ENCODE results near the gene AQP3.

DNA sequence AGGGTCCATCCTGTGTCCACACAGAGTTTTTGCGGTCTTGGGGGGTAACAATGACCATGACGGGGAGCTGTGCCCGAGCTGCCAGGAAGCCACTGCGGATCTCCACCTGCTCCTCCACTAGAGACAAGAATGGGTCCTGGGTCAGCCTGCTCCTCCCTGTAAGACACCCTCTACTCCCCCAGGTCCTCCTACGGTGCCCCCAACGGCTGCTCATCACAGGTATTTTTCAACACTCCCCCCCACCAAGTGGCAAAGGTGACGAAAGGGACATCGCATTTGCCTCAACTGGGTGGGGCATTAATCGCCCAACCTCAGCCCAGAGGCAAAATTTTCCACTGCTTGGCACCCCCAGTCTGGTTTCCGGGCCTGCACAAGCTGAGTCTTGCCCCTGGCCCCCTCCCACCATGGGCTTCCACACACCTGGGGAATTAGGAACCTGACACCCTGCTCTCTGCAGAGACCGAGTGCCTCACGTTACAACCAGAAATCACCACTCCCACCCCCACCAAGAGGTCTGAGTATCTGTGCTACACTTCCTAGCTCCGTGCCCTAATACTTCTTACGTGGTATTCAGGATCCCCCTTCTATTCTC lies 16.7 kb upstream of the AQP3 start:
- TF ChIP-seq, protein P1, sequence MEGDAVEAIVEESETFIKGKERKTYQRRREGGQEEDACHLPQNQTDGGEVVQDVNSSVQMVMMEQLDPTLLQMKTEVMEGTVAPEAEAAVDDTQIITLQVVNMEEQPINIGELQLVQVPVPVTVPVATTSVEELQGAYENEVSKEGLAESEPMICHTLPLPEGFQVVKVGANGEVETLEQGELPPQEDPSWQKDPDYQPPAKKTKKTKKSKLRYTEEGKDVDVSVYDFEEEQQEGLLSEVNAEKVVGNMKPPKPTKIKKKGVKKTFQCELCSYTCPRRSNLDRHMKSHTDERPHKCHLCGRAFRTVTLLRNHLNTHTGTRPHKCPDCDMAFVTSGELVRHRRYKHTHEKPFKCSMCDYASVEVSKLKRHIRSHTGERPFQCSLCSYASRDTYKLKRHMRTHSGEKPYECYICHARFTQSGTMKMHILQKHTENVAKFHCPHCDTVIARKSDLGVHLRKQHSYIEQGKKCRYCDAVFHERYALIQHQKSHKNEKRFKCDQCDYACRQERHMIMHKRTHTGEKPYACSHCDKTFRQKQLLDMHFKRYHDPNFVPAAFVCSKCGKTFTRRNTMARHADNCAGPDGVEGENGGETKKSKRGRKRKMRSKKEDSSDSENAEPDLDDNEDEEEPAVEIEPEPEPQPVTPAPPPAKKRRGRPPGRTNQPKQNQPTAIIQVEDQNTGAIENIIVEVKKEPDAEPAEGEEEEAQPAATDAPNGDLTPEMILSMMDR (IDR thresholded peaks at IDR 0.05): no peak
- TF ChIP-seq POLR2AphosphoS5 (IDR thresholded peaks at IDR 0.05) (no peak), EP300 (IDR thresholded peaks at IDR 0.05; ENCODE audit: low read depth) (no peak)
